Mesendoderm (in vitro differentiated cells): ENCODE data around the gene MAN2A1.

Experiments used
- DNase-seq: peaks from one replicate; pipeline ENCODE4 v3.0.0; 2013
- H2AK5ac ChIP-seq: 2 replicates; pipeline ENCODE4 v1.6.1; 2013; ENCODE audit warnings: low read length, inconsistent platforms
- H2BK120ac ChIP-seq: 2 replicates; pipeline ENCODE4 v1.6.1; 2013; ENCODE audit warnings: low read depth, mild to moderate bottlenecking, low read length, moderate library complexity, mixed read lengths
- H2BK15ac ChIP-seq: replicated peaks from 2 replicates; pipeline ENCODE4 v1.6.1; 2013; ENCODE audit warnings: low read depth, mild to moderate bottlenecking, moderate library complexity
- H2BK5ac ChIP-seq: 2 replicates; pipeline ENCODE4 v1.6.1; 2013; ENCODE audit warnings: low read length, inconsistent platforms
- H3K18ac ChIP-seq: 2 replicates; pipeline ENCODE4 v1.6.1; 2013; ENCODE audit warnings: mild to moderate bottlenecking, low read length, mixed read lengths
- H3K23ac ChIP-seq: one replicate; pipeline ENCODE4 v1.6.1; 2013; ENCODE audit warnings: low read length
- H3K27ac ChIP-seq: 2 replicates; pipeline ENCODE4 v1.5.1; 2013; ENCODE audit warnings: low read depth, mild to moderate bottlenecking, inconsistent platforms, low read length, moderate library complexity
- H3K27me3 ChIP-seq: 2 replicates; pipeline ENCODE4 v1.6.1; 2013; ENCODE audit warnings: low read length, control low read depth, mild to moderate bottlenecking, inconsistent platforms; ENCODE audit not compliant: insufficient read depth, poor library complexity
- H3K36me3 ChIP-seq: 2 replicates; pipeline ENCODE4 v1.6.1; 2013; ENCODE audit warnings: low read length, inconsistent platforms; ENCODE audit not compliant: control insufficient read depth, insufficient read depth
- H3K4ac ChIP-seq: one replicate; pipeline ENCODE4 v1.6.1; 2013; ENCODE audit warnings: low read depth, mild to moderate bottlenecking, low read length, moderate library complexity
- H3K4me1 ChIP-seq: 2 replicates; pipeline ENCODE4 v1.6.1; 2013; ENCODE audit warnings: low read depth, low read length, inconsistent platforms; ENCODE audit not compliant: control insufficient read depth
- H3K4me2 ChIP-seq: 2 replicates; pipeline ENCODE4 v1.6.1; 2013; ENCODE audit warnings: low read length
- H3K4me3 ChIP-seq: 2 replicates; pipeline ENCODE4 v1.5.1; 2013; ENCODE audit warnings: mild to moderate bottlenecking, low read length
- H3K56ac ChIP-seq: one replicate; pipeline ENCODE4 v1.6.1; 2013; ENCODE audit warnings: low read length
- H3K79me1 ChIP-seq: 2 replicates; pipeline ENCODE4 v1.6.1; 2013; ENCODE audit warnings: low read length, inconsistent platforms
- H3K79me2 ChIP-seq: 2 replicates; pipeline ENCODE4 v1.6.1; 2013; ENCODE audit warnings: mild to moderate bottlenecking, low read length; ENCODE audit not compliant: control insufficient read depth, insufficient read depth
- H3K9ac ChIP-seq: 2 replicates; pipeline ENCODE4 v1.6.1; 2013; ENCODE audit warnings: low read length, inconsistent platforms
- H4K5ac ChIP-seq: one replicate; pipeline ENCODE4 v1.6.1; 2013; ENCODE audit warnings: low read length
- H4K8ac ChIP-seq: one replicate; pipeline ENCODE4 v1.6.1; 2013; ENCODE audit warnings: low read depth, mild to moderate bottlenecking, control low read depth, low read length, moderate library complexity
- WGBS: extraction: QIAGEN DNeasy Blood & Tissue Kit; methylation state at CpG from one replicate; pipeline ENCODE4 v1.1.7; 2013; ENCODE audit warnings: low lambda C conversion rate, missing lambda C conversion rate; ENCODE audit not compliant: insufficient coverage; ENCODE audit errors: extremely low coverage; 5-methylcytosine and 5-hydroxymethylcytosine counted together

MAN2A1 gene

GRCh38 chr5:109788596-109788995 is 98.9 kb downstream of the MAN2A1 start:
- Histone ChIP-seq H3K27ac (no peak overlapping the region), H3K79me1 (no peaks in the 10 kb centered on the region), H3K56ac (no peak overlapping the region), H4K5ac (no peak overlapping the region), H3K4me2 (no peak overlapping the region), H3K36me3 (peaks cover 1% of the 10 kb centered on the region), H2BK120ac (no peak overlapping the region), H4K8ac (no peak overlapping the region), H3K4me3 (no peak overlapping the region), H3K4ac (no peak overlapping the region), H3K79me2 (no peaks in the 10 kb centered on the region), H3K18ac (no peak overlapping the region), H3K4me1 (no peaks in the 10 kb centered on the region), H2BK15ac (no peak overlapping the region), H2AK5ac (no peak overlapping the region), H2BK5ac (no peak overlapping the region), H3K9ac (no peak overlapping the region), H3K27me3 (no peaks in the 10 kb centered on the region), H3K23ac (no peak overlapping the region)
- DNase-seq, result no peak
- WGBS, result no CpG with 5 or more reads among the region's 3 CpGs

GRCh38 chr5:109792613-109793012 is 102.9 kb downstream of the MAN2A1 start:
- Histone ChIP-seq H4K8ac (no peak overlapping the region), H3K27ac (no peak overlapping the region), H3K36me3 (peaks cover 3% of the 10 kb centered on the region), H4K5ac (no peak overlapping the region), H3K56ac (no peak overlapping the region), H2BK5ac (no peak overlapping the region), H3K4ac (no peak overlapping the region), H3K9ac (no peak overlapping the region), H2BK15ac (no peak overlapping the region), H3K18ac (no peak overlapping the region), H2BK120ac (no peak overlapping the region), H3K27me3 (no peaks in the 10 kb centered on the region), H2AK5ac (no peak overlapping the region), H3K79me1 (no peaks in the 10 kb centered on the region), H3K4me2 (no peak overlapping the region), H3K23ac (no peak overlapping the region), H3K79me2 (no peaks in the 10 kb centered on the region), H3K4me1 (no peaks in the 10 kb centered on the region), H3K4me3 (peak overlapping the region; percentile 8)
- WGBS, result no CpG with 5 or more reads among the region's 1 CpG
- peak; percentile 13 for DNase-seq

DNA sequence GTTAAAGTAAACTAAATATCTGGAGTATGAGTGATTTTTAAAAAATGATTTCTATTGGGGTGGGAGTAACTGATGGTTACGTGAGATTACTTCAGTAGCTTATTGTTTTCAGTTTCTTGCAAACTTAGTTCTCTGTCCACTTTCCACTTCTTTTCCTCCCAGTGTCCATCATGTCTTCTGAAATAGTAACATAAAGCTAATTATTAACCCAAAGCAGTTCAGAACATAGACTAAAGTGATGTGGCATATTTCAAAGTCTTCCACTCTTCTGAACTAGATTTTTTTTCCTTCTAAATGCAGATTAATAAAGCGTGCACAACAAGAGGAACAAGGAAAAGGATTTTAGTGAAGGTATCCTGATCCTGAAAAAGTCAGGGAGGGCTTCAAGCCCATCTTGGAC is 114.1 kb downstream of the MAN2A1 start:
- Histone ChIP-seq H4K5ac (no peak overlapping the region), H3K4me2 (no peak overlapping the region), H3K4ac (no peak overlapping the region), H3K23ac (no peak overlapping the region), H2BK5ac (no peak overlapping the region), H3K79me2 (no peaks in the 10 kb centered on the region), H3K56ac (no peak overlapping the region), H3K4me1 (peaks cover 2% of the 10 kb centered on the region), H3K27ac (no peak overlapping the region), H3K36me3 (no peaks in the 10 kb centered on the region), H3K79me1 (peaks cover 2% of the 10 kb centered on the region), H3K4me3 (no peak overlapping the region), H2BK15ac (no peak overlapping the region), H4K8ac (no peak overlapping the region), H3K18ac (no peak overlapping the region), H2BK120ac (no peak overlapping the region), H3K9ac (no peak overlapping the region), H3K27me3 (no peaks in the 10 kb centered on the region), H2AK5ac (no peak overlapping the region)
- no CpG with 5 or more reads among the region's 2 CpGs for WGBS
- no peak for DNase-seq

- no peak overlapping the region for H2AK5ac ChIP-seq
- no peak overlapping the region for H4K5ac ChIP-seq
- H3K4ac ChIP-seq, result no peak overlapping the region
- no peak overlapping the region for H3K27ac ChIP-seq
- H3K4me2 ChIP-seq, result no peak overlapping the region
- no peak overlapping the region for H3K56ac ChIP-seq
- peaks cover 2% of the 10 kb centered on the region for H3K79me1 ChIP-seq
- H3K27me3 ChIP-seq, result no peaks in the 10 kb centered on the region
- WGBS, result no CpG with 5 or more reads among the region's 3 CpGs
- H2BK120ac ChIP-seq, result no peak overlapping the region
- no peak overlapping the region for H4K8ac ChIP-seq
- no peak overlapping the region for H3K9ac ChIP-seq
- H3K79me2 ChIP-seq, result no peaks in the 10 kb centered on the region
- H3K23ac ChIP-seq, result no peak overlapping the region
- H3K4me1 ChIP-seq, result peaks cover 2% of the 10 kb centered on the region
- H3K36me3 ChIP-seq, result no peaks in the 10 kb centered on the region
- H3K4me3 ChIP-seq, result no peak overlapping the region
- no peak overlapping the region for H3K18ac ChIP-seq
- peak; percentile 63 for DNase-seq
- H2BK15ac ChIP-seq, result no peak overlapping the region
- H2BK5ac ChIP-seq, result no peak overlapping the region
Measured at GRCh38 chr5:109805472-109805871, 115.7 kb downstream of the MAN2A1 start.

GRCh38 chr5:109805883-109806282 is 116.2 kb downstream of the MAN2A1 start:
- no peak overlapping the region for H3K4me3 ChIP-seq
- H4K8ac ChIP-seq, result no peak overlapping the region
- H3K18ac ChIP-seq, result no peak overlapping the region
- no peak overlapping the region for H3K56ac ChIP-seq
- no peak overlapping the region for H3K9ac ChIP-seq
- H3K79me2 ChIP-seq, result no peaks in the 10 kb centered on the region
- H3K27ac ChIP-seq, result no peak overlapping the region
- H4K5ac ChIP-seq, result no peak overlapping the region
- DNase-seq, result peak; percentile 96
- no peak overlapping the region for H2BK15ac ChIP-seq
- H3K4me2 ChIP-seq, result no peak overlapping the region
- H3K79me1 ChIP-seq, result peaks cover 2% of the 10 kb centered on the region
- H3K27me3 ChIP-seq, result no peaks in the 10 kb centered on the region
- no peak overlapping the region for H3K4ac ChIP-seq
- peaks cover 2% of the 10 kb centered on the region for H3K4me1 ChIP-seq
- no peak overlapping the region for H3K23ac ChIP-seq
- no peak overlapping the region for H2BK5ac ChIP-seq
- H3K36me3 ChIP-seq, result no peaks in the 10 kb centered on the region
- no CpG with 5 or more reads among the region's 3 CpGs for WGBS
- H2BK120ac ChIP-seq, result no peak overlapping the region
- H2AK5ac ChIP-seq, result no peak overlapping the region

DNA sequence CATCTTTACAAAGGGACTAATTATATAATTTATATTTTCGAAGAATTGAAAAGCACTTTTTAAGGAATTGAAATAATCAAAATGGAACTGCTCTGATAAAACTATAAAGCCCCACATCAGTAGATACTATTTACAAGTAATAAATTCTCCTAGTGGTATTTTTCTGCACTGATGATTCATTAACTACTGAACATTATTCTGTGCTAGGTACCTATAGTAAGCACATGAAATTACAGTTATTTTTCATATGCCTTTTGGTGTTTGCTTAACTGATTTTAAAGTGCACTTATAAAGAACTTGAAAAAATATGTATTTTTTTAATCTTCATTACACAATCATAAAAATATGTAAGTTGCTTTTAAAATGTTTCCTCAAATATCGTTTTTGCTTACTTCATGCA is 123.0 kb downstream of the MAN2A1 start:
- Histone ChIP-seq H3K79me1 (peaks cover 3% of the 10 kb centered on the region), H3K23ac (no peak overlapping the region), H2BK5ac (no peak overlapping the region), H3K27ac (no peak overlapping the region), H3K4me1 (no peaks in the 10 kb centered on the region), H3K27me3 (no peaks in the 10 kb centered on the region), H3K18ac (no peak overlapping the region), H3K9ac (no peak overlapping the region), H3K4me2 (no peak overlapping the region), H2BK15ac (no peak overlapping the region), H2AK5ac (no peak overlapping the region), H4K5ac (no peak overlapping the region), H3K36me3 (peaks cover 3% of the 10 kb centered on the region), H3K79me2 (no peaks in the 10 kb centered on the region), H4K8ac (no peak overlapping the region), H3K4me3 (no peak overlapping the region), H2BK120ac (no peak overlapping the region), H3K56ac (no peak overlapping the region), H3K4ac (no peak overlapping the region)
- no CpG with 5 or more reads among the region's 2 CpGs for WGBS
- DNase-seq, result no peak
